Retinal pigment epithelial cell (primary cell): ENCODE results near the gene HAO1.

Experiments used
- DNase-seq: peaks from one replicate; pipeline ENCODE4 v3.0.0-alpha.2; 2010; ENCODE audit warnings: low read depth
- H3K4me3 ChIP-seq: 2 replicates; pipeline ENCODE4 v1.5.1; 2011; ENCODE audit warnings: mild to moderate bottlenecking, low read length, control low read depth, moderate library complexity
- CTCF ChIP-seq: conservative IDR thresholded peaks from 2 replicates; pipeline ENCODE4 v1.5.1; 2011; ENCODE audit warnings: low read depth, low read length, control low read depth, inconsistent platforms

Gene HAO1

GRCh38 chr20:7930343-7930742, 9.9 kb downstream of the HAO1 start:
- TF ChIP-seq CTCF: no peak
- DNase-seq: no peak

GRCh38 chr20:7926767-7927166, 13.5 kb downstream of the HAO1 start:
- peak; percentile 75 for TF ChIP-seq CTCF
- no peak overlapping the region for H3K4me3 ChIP-seq
- peak; percentile 55 for DNase-seq

More at GRCh38 chr20:7930343-7930742, 9.9 kb downstream of the HAO1 start:
- H3K4me3 ChIP-seq: no peak overlapping the region

- no peak for DNase-seq
- TF ChIP-seq CTCF: no peak
Measured at GRCh38 chr20:7926323-7926722, 13.9 kb downstream of the HAO1 start.

GRCh38 chr20:7924692-7925091, 15.6 kb downstream of the HAO1 start:
- TF ChIP-seq CTCF: no peak
- H3K4me3 ChIP-seq: no peak overlapping the region
- DNase-seq: peak; percentile 33

More at GRCh38 chr20:7926323-7926722, 13.9 kb downstream of the HAO1 start:
- H3K4me3 ChIP-seq: no peak overlapping the region

- DNase-seq: no peak
Measured at GRCh38 chr20:7916648-7917047, 23.6 kb downstream of the HAO1 start.

GRCh38 chr20:7912551-7912950, 27.7 kb downstream of the HAO1 start:
- no peak for TF ChIP-seq CTCF

More at GRCh38 chr20:7916648-7917047, 23.6 kb downstream of the HAO1 start:
- H3K4me3 ChIP-seq: no peak overlapping the region
- no peak for TF ChIP-seq CTCF

GRCh38 chr20:7911586-7912330, 28.5 kb downstream of the HAO1 start:
- no peak for DNase-seq
- no peak for TF ChIP-seq CTCF
- H3K4me3 ChIP-seq: no peak overlapping the region

More at GRCh38 chr20:7912551-7912950, 27.7 kb downstream of the HAO1 start:
- no peak overlapping the region for H3K4me3 ChIP-seq
- no peak for DNase-seq
